ENCODE results near the gene NDUFA13.

DNA sequence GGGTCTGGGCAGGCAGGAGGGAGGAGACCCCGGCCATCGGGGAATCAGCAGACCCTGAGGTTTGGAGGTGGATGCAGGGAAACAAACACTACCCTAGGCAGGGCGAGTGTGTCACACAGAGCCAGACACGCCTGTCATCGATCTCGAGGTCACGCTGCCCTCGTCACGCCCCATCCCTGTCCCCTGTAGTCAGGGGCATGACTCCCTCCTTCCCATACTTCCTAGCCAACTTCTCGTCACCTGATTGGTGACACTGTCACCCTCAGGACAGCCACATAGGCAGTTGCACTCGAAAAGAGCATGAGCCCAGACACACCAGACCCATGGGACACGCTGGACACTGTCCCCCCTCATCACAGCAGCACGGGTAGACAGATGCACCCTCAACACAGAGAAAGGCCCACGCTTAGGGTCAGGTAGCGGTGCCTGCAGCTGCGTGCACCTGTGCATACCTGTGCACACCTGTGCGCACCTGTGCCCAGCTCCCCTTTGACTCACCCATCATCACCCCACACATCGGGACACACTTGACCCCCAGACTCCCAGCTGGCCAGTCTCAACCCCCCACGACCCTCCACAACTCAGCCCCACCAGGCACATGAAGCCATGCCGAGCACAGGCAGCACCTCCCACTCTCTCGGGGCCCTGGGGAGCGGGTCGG, 33.9 kb downstream of the NDUFA13 start:
- TF ChIP-seq, protein P1, sequence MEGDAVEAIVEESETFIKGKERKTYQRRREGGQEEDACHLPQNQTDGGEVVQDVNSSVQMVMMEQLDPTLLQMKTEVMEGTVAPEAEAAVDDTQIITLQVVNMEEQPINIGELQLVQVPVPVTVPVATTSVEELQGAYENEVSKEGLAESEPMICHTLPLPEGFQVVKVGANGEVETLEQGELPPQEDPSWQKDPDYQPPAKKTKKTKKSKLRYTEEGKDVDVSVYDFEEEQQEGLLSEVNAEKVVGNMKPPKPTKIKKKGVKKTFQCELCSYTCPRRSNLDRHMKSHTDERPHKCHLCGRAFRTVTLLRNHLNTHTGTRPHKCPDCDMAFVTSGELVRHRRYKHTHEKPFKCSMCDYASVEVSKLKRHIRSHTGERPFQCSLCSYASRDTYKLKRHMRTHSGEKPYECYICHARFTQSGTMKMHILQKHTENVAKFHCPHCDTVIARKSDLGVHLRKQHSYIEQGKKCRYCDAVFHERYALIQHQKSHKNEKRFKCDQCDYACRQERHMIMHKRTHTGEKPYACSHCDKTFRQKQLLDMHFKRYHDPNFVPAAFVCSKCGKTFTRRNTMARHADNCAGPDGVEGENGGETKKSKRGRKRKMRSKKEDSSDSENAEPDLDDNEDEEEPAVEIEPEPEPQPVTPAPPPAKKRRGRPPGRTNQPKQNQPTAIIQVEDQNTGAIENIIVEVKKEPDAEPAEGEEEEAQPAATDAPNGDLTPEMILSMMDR (IDR thresholded peaks at IDR 0.05) = no peak
- TF ChIP-seq, protein P2, sequence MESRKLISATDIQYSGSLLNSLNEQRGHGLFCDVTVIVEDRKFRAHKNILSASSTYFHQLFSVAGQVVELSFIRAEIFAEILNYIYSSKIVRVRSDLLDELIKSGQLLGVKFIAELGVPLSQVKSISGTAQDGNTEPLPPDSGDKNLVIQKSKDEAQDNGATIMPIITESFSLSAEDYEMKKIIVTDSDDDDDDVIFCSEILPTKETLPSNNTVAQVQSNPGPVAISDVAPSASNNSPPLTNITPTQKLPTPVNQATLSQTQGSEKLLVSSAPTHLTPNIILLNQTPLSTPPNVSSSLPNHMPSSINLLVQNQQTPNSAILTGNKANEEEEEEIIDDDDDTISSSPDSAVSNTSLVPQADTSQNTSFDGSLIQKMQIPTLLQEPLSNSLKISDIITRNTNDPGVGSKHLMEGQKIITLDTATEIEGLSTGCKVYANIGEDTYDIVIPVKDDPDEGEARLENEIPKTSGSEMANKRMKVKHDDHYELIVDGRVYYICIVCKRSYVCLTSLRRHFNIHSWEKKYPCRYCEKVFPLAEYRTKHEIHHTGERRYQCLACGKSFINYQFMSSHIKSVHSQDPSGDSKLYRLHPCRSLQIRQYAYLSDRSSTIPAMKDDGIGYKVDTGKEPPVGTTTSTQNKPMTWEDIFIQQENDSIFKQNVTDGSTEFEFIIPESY (IDR thresholded peaks at IDR 0.05; ENCODE audit: borderline replicate concordance, low read depth) = no peak

All from SK-N-SH (cell line).